Activated CD8-positive, alpha-beta memory T cell treated with anti-CD3 and anti-CD28 coated beads for 4 hours (primary cell): ENCODE measurements around the gene MRPL18.

ENCODE experiments used
- DNase-seq, 2 donors: peaks; one replicate each; pipeline ENCODE4 v3.0.0-alpha.2; 2020; ENCODE audit warnings: low read depth in 2 of 2

Gene MRPL18

DNA sequence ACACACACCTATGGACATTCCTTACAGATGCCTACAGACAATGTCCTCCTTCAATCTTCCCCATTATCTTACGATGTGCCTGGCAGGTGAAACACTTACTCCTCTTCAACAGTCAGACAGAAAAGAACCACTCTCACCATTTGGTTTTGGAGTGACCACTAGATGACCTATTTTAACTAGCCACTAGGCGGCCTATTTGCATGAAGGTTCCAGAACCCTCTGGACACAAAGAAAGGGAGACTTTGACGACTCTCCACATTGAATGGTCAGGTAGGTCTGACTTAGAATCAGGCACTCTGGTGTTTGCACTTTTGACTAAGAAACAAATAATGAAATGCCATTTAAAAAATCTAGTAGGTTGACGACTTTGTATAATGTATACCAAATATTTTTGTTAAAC lies 51.8 kb downstream of the MRPL18 start:
- no peak for DNase-seq

GRCh38 chr6:159844737-159845645 lies 54.7 kb downstream of the MRPL18 start:
- DNase-seq: no peak
